Adrenal gland (tissue), 5 donors: ENCODE measurements around the gene PLA2R1.

Experiments used
- POLR2A ChIP-seq, 2 donors: fragments of 450-650 bp; IDR thresholded peaks; one replicate each; pipeline ENCODE4 v1.6.1; 2017; ENCODE audit warnings: antibody characterized with exemption in 2 of 2, mild to moderate bottlenecking in 2 of 2, moderate library complexity in 1 of 2
- TF ChIP-seq, protein P1 (sequence below), 6 experiments: fragments of 450-650 bp in 4 of 6; fragments of 200-600 bp in 2 of 6; sonication (generic) in 1 of 6; IDR thresholded peaks; 1 replicate in 5 of 6; 2 replicates in 1 of 6; pipeline versions ENCODE4 v1.5.1 to v1.8.0; 2016 to 2021; ENCODE audit warnings: antibody characterized with exemption in 6 of 6, mild to moderate bottlenecking in 2 of 6, moderate library complexity in 1 of 6
- donor health status: DM: no; HTN: no; CAD: no.

DNA sequence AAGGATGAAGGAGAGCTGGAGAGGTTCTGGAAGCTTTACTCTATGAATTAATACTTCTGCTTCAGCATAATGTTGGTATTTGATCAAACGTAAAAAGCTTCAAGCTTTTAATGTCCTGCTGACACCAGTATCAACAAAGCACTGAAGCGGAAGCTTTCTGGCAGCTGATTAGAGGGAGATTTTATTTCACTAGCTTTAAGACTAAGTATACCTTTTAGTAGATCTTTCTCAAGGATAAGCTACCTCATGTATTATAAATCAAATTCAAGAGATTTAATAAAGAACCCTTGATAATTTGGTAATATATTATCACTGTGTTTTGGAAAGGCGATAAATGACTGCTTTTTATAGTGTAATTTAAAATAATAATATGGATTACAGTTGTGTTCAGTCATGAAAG lies 136.4 kb downstream of the PLA2R1 start:
- TF ChIP-seq POLR2A (IDR thresholded peaks at IDR 0.05) = no peak
- TF ChIP-seq, protein P1, sequence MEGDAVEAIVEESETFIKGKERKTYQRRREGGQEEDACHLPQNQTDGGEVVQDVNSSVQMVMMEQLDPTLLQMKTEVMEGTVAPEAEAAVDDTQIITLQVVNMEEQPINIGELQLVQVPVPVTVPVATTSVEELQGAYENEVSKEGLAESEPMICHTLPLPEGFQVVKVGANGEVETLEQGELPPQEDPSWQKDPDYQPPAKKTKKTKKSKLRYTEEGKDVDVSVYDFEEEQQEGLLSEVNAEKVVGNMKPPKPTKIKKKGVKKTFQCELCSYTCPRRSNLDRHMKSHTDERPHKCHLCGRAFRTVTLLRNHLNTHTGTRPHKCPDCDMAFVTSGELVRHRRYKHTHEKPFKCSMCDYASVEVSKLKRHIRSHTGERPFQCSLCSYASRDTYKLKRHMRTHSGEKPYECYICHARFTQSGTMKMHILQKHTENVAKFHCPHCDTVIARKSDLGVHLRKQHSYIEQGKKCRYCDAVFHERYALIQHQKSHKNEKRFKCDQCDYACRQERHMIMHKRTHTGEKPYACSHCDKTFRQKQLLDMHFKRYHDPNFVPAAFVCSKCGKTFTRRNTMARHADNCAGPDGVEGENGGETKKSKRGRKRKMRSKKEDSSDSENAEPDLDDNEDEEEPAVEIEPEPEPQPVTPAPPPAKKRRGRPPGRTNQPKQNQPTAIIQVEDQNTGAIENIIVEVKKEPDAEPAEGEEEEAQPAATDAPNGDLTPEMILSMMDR (IDR thresholded peaks at IDR 0.05) = no peak
